Adrenal gland (tissue), 5 donors: ENCODE measurements around the gene FAM184B.

ENCODE experiments used
- POLR2A ChIP-seq, 2 donors: fragments of 450-650 bp; IDR thresholded peaks; one replicate each; pipeline ENCODE4 v1.6.1; 2017; ENCODE audit warnings: antibody characterized with exemption in 2 of 2, mild to moderate bottlenecking in 2 of 2, moderate library complexity in 1 of 2
- TF ChIP-seq, protein P1 (sequence below), 6 experiments: fragments of 450-650 bp in 4 of 6; fragments of 200-600 bp in 2 of 6; sonication (generic) in 1 of 6; IDR thresholded peaks; 1 replicate in 5 of 6; 2 replicates in 1 of 6; pipeline versions ENCODE4 v1.5.1 to v1.8.0; 2016 to 2021; ENCODE audit warnings: antibody characterized with exemption in 6 of 6, mild to moderate bottlenecking in 2 of 6, moderate library complexity in 1 of 6
- donor health status: DM: no; HTN: no; CAD: no.

DNA sequence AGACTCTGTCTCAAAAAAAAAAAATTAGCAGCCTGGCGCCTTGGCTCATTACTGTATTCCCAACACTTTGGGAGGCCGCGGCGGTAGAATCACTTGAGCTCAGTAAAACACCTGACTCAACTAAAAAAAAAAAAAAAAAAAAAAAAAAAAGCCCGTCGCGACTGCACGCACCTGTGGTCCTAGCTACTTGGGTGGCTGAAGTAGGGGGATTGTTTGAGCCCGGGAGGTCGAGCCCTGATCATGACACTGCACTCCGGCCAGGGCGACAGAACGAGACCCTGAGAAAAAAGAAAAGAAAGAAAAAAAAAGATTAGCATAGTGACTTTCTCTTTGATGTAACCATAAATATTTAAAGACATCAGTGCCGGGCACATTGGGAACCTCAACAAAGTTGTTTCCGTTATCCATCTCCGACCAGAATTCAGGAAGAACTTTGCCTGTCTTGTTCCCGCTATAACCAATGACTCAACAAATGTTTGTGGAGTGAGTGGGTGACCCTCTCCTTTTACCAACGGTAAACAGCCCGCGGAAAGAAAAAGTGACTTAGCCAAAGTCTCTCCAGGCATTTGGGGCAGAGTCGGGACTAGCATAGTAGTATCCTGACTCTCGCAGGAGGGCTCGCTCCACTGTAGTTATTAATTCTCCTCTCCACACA, 167.5 kb downstream of the FAM184B start:
- no peak for TF ChIP-seq POLR2A (IDR thresholded peaks at IDR 0.05)
- TF ChIP-seq, protein P1, sequence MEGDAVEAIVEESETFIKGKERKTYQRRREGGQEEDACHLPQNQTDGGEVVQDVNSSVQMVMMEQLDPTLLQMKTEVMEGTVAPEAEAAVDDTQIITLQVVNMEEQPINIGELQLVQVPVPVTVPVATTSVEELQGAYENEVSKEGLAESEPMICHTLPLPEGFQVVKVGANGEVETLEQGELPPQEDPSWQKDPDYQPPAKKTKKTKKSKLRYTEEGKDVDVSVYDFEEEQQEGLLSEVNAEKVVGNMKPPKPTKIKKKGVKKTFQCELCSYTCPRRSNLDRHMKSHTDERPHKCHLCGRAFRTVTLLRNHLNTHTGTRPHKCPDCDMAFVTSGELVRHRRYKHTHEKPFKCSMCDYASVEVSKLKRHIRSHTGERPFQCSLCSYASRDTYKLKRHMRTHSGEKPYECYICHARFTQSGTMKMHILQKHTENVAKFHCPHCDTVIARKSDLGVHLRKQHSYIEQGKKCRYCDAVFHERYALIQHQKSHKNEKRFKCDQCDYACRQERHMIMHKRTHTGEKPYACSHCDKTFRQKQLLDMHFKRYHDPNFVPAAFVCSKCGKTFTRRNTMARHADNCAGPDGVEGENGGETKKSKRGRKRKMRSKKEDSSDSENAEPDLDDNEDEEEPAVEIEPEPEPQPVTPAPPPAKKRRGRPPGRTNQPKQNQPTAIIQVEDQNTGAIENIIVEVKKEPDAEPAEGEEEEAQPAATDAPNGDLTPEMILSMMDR (IDR thresholded peaks at IDR 0.05), result no peak
